Ovary (tissue), 9 donors: ENCODE measurements around the gene INPP5A. TPM values are rescaled to one million over a fixed set of nuclear protein-coding genes. Genes with fewer than 3 reads are reported as not detected.

Experiments
- DNase-seq, 5 donors: peaks; one replicate each; pipeline ENCODE4 v3.0.0-alpha.2; 2019 to 2020
- H3K27ac ChIP-seq, 2 donors: fragments of 200-600 bp; one replicate each; pipeline versions ENCODE4 v1.5.1 to v1.8.0; 2019 to 2022
- H3K27me3 ChIP-seq: fragments of 200-600 bp; one replicate; pipeline ENCODE4 v1.8.0; 2022
- H3K36me3 ChIP-seq: fragments of 200-600 bp; sonication (generic); one replicate; pipeline ENCODE4 v1.5.1; 2019
- H3K4me1 ChIP-seq: one replicate; pipeline ENCODE4 v1.8.1; 2013; ENCODE audit warnings: mild to moderate bottlenecking, moderate library complexity; ENCODE audit not compliant: insufficient read depth
- H3K4me3 ChIP-seq: fragments of 200-600 bp; sonication (generic); one replicate; pipeline ENCODE4 v1.5.1; 2017
- H3K9me3 ChIP-seq, 2 donors: fragments of 200-600 bp in 1 of 2; sonication (generic) in 1 of 2; one replicate each; pipeline versions ENCODE4 v1.5.1 to v1.8.1; 2013 to 2019; ENCODE audit warnings: mild to moderate bottlenecking in 1 of 2, moderate library complexity in 1 of 2
- EP300 ChIP-seq: sonication (generic); formaldehyde crosslinking; IDR thresholded peaks from one replicate; pipeline ENCODE4 v1.6.1; 2017; ENCODE audit warnings: antibody characterized with exemption
- POLR2A ChIP-seq: fragments of 450-650 bp; IDR thresholded peaks from one replicate; pipeline ENCODE4 v1.6.1; 2017; ENCODE audit warnings: antibody characterized with exemption, mild to moderate bottlenecking, moderate library complexity
- WGBS, 3 donors: extraction: QIAGEN DNeasy Blood & Tissue Kit in 1 of 3; methylation state at CpG; one replicate each; pipeline versions ENCODE4 v1.1.5 to v1.1.7; 2013 to 2017; 5-methylcytosine and 5-hydroxymethylcytosine counted together
- intact Hi-C, 4 donors: fragments of 100-400 bp; cut with DNase I; formaldehyde crosslinking; loops; one replicate each; pipeline versions ENCODE4 v1.11.0 to v1.15.1; 2022 to 2023
- polyA plus RNA-seq, 2 donors: library from polyadenylated mRNA; stranded (reverse); fragments of 200-250 nt in 1 of 2; fragments of 350-450 nt in 1 of 2; fragmentation: Illumina TruSeq in 1 of 2; extraction: RNeasy Lipid Tissue Mini Kit (QIAGEN cat#74804) in 1 of 2; gene quantifications; one replicate each; pipeline ENCODE4 v1.2.3, GENCODE V29; 2013 to 2014
- total RNA-seq, 7 donors: library from RNA; depleted of rRNA in 2 of 7; stranded (reverse); fragments of >200 nt in 2 of 7; fragmentation: NEBNext Ultra II Directional in 3 of 7; extraction: Animal tissue kit (Norgen Biotek cat#: 25700) in 3 of 7; gene quantifications; one replicate each; pipeline versions ENCODE4 v1.1.0 to v1.2.4, GENCODE V29; 2016 to 2023
- TF ChIP-seq, protein P1 (sequence below), 3 donors: fragments of 450-650 bp in 2 of 3; fragments of 200-600 bp in 1 of 3; IDR thresholded peaks; one replicate each; pipeline versions ENCODE4 v1.5.1 to v1.8.0; 2016 to 2022; ENCODE audit warnings: antibody characterized with exemption in 3 of 3, mild to moderate bottlenecking in 1 of 3
- donor health status: DM: no; HTN: no; CAD: no; lungs with moderate emphysema.
- donor health status: DM: no; HTN: no; CAD: no.
- donor health status: Bipolar disorder and iron deficiency.
- donor health status: DM: yes; HTN: yes; CAD: no.
- donor health status: DM: no; HTN: no; CAD: no.
- donor health status: DM: yes; HTN: yes; CAD: no.

The INPP5A gene
- total and polyA plus RNA-seq, 9 donors, result 19.8 to 41.2 (median 35.3) TPM

DNA sequence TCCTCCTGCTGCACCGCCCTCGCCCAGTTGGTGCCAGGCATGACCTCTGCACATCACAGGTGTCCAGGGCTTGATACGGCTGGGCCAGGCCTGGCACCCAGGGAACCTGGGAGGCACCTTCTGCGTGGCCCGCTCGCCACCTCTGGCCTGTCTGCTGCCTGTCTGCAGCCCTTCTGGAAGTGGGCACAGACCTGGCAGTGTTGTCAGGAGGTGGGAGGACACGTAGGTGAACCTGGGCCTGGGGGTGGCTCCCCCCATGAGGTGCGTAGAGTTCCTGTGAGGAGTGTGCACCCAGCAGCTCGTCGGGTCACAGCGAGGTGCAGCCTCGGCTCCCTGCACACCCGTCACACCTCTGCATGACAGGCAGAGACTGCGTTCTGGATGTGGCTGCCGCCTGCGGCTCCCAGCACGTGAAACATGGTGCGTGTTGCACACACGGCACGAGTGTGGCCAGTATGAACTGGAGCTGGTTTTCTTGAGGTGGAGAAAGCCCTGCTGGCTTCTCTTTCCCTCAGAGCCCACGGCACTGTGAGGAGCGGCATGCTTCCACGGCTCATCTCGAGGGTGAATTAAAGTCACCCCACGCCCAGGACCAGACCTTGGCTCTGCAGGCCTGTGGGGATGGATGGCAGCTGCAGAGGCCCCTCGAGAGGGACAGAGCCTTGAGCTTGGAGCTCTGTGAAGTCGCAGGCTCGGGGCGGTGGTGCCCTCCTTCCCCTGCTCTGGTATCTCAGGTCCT is 24.8 kb downstream of the INPP5A start:
- intact Hi-C loops, result no loop called here
- Histone ChIP-seq H3K9me3 (no peaks in the 10 kb centered on the region), H3K27ac (no peak overlapping the region), H3K4me3 (no peak overlapping the region), H3K36me3 (no peaks in the 10 kb centered on the region), H3K4me1 (peaks cover 12% of the 10 kb centered on the region), H3K27me3 (no peaks in the 10 kb centered on the region)
- DNase-seq, result peak in 1 of 5 donors; percentile 20
- TF ChIP-seq, protein P1, sequence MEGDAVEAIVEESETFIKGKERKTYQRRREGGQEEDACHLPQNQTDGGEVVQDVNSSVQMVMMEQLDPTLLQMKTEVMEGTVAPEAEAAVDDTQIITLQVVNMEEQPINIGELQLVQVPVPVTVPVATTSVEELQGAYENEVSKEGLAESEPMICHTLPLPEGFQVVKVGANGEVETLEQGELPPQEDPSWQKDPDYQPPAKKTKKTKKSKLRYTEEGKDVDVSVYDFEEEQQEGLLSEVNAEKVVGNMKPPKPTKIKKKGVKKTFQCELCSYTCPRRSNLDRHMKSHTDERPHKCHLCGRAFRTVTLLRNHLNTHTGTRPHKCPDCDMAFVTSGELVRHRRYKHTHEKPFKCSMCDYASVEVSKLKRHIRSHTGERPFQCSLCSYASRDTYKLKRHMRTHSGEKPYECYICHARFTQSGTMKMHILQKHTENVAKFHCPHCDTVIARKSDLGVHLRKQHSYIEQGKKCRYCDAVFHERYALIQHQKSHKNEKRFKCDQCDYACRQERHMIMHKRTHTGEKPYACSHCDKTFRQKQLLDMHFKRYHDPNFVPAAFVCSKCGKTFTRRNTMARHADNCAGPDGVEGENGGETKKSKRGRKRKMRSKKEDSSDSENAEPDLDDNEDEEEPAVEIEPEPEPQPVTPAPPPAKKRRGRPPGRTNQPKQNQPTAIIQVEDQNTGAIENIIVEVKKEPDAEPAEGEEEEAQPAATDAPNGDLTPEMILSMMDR (IDR thresholded peaks at IDR 0.05), result no peak
- TF ChIP-seq EP300, result no peak
- TF ChIP-seq POLR2A, result no peak
- 94 to 96% (median 96%) methylated on average over 27 to 29 of the region's 29 CpGs for WGBS, 3 donors

DNA sequence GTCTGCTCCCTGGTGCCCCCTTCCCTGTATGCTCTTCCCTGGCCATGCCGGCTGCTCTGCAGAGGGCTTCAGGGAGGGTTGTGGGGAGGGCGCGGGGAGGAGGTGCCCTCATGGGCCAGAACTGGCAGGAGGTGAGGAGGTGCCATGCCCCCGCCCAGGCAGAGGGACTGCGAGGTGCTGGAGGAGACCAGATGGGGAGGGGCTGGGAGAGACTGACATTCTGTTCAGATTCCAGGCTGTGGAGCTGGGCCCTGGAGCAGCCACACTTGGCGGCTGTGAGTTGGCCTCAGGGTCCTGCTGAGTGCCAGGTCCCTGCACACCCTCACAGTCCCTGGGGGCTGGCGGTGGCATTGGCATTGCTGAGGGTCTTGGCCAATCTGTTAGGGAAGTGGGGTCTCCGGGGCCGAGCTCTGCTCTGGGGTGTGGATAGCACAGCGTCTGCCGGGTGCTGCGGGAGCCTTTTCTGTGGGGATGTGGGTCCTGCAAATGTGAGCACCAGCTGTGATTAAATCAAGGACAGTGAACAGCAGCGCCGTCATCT is 25.4 kb downstream of the INPP5A start:
- WGBS, 3 donors, result 90 to 95% (median 90%) methylated on average over 13 to 14 of the region's 14 CpGs
- intact Hi-C loops, result no loop called here
- no peak for TF ChIP-seq EP300
- no peak for TF ChIP-seq POLR2A
- TF ChIP-seq, protein P1 (IDR thresholded peaks at IDR 0.05), result no peak
- no peaks in the 10 kb centered on the region for H3K36me3 ChIP-seq
- no peaks in the 10 kb centered on the region for H3K27me3 ChIP-seq
- peaks cover 12% of the 10 kb centered on the region for H3K4me1 ChIP-seq
- peak in 1 of 5 donors; percentile 15 for DNase-seq
- no peak overlapping the region for H3K4me3 ChIP-seq
- no peak overlapping the region for H3K27ac ChIP-seq
- H3K9me3 ChIP-seq, result no peaks in the 10 kb centered on the region

DNA sequence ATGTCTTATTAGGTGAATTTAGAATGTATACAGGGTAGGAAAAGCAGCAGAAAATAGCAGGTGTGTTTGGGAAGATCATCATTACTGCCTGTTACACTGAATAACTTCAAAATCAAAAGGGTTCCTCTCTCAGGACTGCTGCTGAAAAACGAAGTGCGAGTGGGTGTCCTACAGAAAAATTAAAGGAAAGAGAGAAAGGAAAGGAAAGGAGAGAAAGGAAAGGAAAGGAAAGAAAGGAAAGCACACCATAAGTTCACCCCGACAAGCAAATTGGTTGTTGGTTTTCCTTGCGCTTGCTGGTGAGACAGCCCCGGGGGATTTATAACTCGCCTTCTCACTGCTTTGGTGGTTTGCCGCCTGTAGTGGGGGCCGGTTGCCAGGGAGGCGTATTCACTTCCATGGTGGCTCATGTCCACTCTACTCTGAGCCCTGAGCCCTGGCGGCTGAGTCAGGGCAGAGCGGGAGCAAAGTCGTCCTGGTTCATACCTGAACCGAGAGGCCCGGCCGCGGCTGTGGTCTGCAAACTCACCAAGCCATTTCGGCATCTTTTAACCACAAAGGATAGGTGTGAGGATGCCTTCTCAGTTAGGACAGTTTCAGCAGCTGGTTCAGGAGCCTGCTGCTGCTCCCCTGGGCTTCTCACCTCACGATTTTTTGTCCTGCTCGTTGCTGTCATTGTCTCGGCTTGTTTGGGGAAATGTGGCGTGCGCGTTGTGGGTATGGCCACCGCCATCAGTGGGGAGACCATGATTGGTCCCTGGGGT is 26.1 kb downstream of the INPP5A start:
- TF ChIP-seq, protein P1 (IDR thresholded peaks at IDR 0.05), result no peak
- TF ChIP-seq EP300 (no peak), POLR2A (no peak)
- 90 to 94% (median 94%) methylated on average over 24 of the region's 24 CpGs for WGBS, 3 donors

DNA sequence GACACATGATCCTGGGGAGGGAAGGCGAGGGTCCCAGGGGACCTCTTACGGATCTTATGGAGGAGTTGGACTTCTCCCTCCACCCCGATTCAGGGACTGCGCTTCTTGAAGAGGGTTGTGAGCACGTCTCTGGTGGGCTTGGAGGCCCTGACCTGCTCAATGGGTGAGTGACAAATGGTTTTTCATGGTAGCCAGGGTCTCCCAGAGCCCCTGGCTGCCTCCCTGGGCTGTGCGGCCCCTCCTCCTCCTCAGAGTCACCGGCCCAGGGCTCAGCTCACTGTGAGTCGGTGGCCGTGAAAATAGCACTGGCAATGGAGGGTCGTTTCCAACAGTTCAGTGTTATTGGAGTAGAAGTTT is 26.6 kb downstream of the INPP5A start:
- Histone ChIP-seq H3K4me3 (no peak overlapping the region), H3K36me3 (no peaks in the 10 kb centered on the region), H3K9me3 (no peaks in the 10 kb centered on the region), H3K27me3 (no peaks in the 10 kb centered on the region), H3K27ac (no peak overlapping the region), H3K4me1 (peaks cover 12% of the 10 kb centered on the region)
- WGBS, 3 donors, result 82 to 91% (median 84%) methylated on average over 10 of the region's 10 CpGs
- no peak for DNase-seq
- TF ChIP-seq, protein P1 (IDR thresholded peaks at IDR 0.05), result no peak
- TF ChIP-seq EP300 (no peak), POLR2A (no peak)
- intact Hi-C loops, result no loop called here

More for the DNA sequence above, 26.1 kb downstream of the INPP5A start:
- H3K9me3 ChIP-seq, result no peaks in the 10 kb centered on the region
- DNase-seq, result peak in 2 of 5 donors; percentile 14 to 16
- H3K27me3 ChIP-seq, result no peaks in the 10 kb centered on the region
- intact Hi-C loops, result no loop called here
- H3K4me3 ChIP-seq, result no peak overlapping the region
- no peaks in the 10 kb centered on the region for H3K36me3 ChIP-seq
- no peak overlapping the region for H3K27ac ChIP-seq
- H3K4me1 ChIP-seq, result peaks cover 12% of the 10 kb centered on the region
